PFSK-1 (cell line): ENCODE data around the gene C10orf62.

ENCODE experiments used
- FOXP2 ChIP-seq: optimal IDR thresholded peaks from 2 replicates; pipeline ENCODE3; 2011; ENCODE audit warnings: borderline replicate concordance, control low read depth, inconsistent platforms; ENCODE audit not compliant: insufficient read depth; ENCODE audit errors: extremely low read length, extremely low read depth
- POLR2AphosphoS5 ChIP-seq: IDR thresholded peaks from 2 replicates; pipeline ENCODE4 v1.6.1; 2012; ENCODE audit warnings: low read depth, mild to moderate bottlenecking, control low read depth, low read length, moderate library complexity
- REST ChIP-seq, 2 experiments: IDR thresholded peaks; 2 replicates each; pipeline versions ENCODE4 v1.6.1 to v1.8.0; 2011 to 2012; ENCODE audit warnings: low read depth in 2 of 2, low read length in 2 of 2, control low read depth in 1 of 2, inconsistent platforms in 1 of 2, mild to moderate bottlenecking in 1 of 2, moderate library complexity in 1 of 2; ENCODE audit not compliant: insufficient read depth in 1 of 2
- SIN3A ChIP-seq: IDR thresholded peaks from 2 replicates; pipeline ENCODE4 v1.6.1; 2012; ENCODE audit warnings: mild to moderate bottlenecking, low read length, moderate library complexity, borderline replicate concordance; ENCODE audit not compliant: insufficient read depth
- TAF1 ChIP-seq: IDR thresholded peaks from 2 replicates; pipeline ENCODE4 v1.6.1; 2012; ENCODE audit warnings: low read length, control low read depth, borderline replicate concordance; ENCODE audit not compliant: insufficient read depth

The C10orf62 gene

GRCh38 chr10:97549587-97550322 is 39.8 kb upstream of the C10orf62 start:
- no peak for TF ChIP-seq TAF1

GRCh38 chr10:97550336-97551149 is 39.0 kb upstream of the C10orf62 start:
- TF ChIP-seq REST (IDR thresholded peaks at IDR 0.05; ENCODE audit: insufficient read depth in 1 of 2, low read depth in 2 of 2, low read length in 2 of 2) (no peak), POLR2AphosphoS5 (no peak), FOXP2 (no peak), SIN3A (no peak), TAF1 (no peak)

GRCh38 chr10:97551271-97551670 is 38.2 kb upstream of the C10orf62 start:
- no peak for TF ChIP-seq SIN3A
- TF ChIP-seq POLR2AphosphoS5, result no peak
- TF ChIP-seq REST (IDR thresholded peaks at IDR 0.05; ENCODE audit: insufficient read depth in 1 of 2, low read depth in 2 of 2, low read length in 2 of 2), result no peak
- no peak for TF ChIP-seq FOXP2
- TF ChIP-seq TAF1, result no peak

GRCh38 chr10:97553575-97554031 is 35.9 kb upstream of the C10orf62 start:
- TF ChIP-seq SIN3A (no peak), FOXP2 (peak; percentile 58)

- no peak for TF ChIP-seq REST (IDR thresholded peaks at IDR 0.05; ENCODE audit: insufficient read depth in 1 of 2, low read depth in 2 of 2, low read length in 2 of 2)
- no peak for TF ChIP-seq SIN3A
- no peak for TF ChIP-seq TAF1
- TF ChIP-seq FOXP2, result no peak
- TF ChIP-seq POLR2AphosphoS5, result no peak
These were observed 26.2 kb upstream of the C10orf62 start for GRCh38 chr10:97563337-97563736.

GRCh38 chr10:97564776-97565175 is 24.7 kb upstream of the C10orf62 start:
- no peak for TF ChIP-seq FOXP2
- no peak for TF ChIP-seq POLR2AphosphoS5
- TF ChIP-seq TAF1, result no peak
- TF ChIP-seq REST (IDR thresholded peaks at IDR 0.05; ENCODE audit: insufficient read depth in 1 of 2, low read depth in 2 of 2, low read length in 2 of 2), result no peak
- no peak for TF ChIP-seq SIN3A
